Skeletal muscle tissue (tissue), 4 donors: ENCODE data around the gene DDRGK1. TPM values are rescaled to one million over a fixed set of nuclear protein-coding genes. Genes with fewer than 3 reads are reported as not detected.

Experiments used
- H3K27ac ChIP-seq: one replicate; pipeline ENCODE4 v1.7.0; 2013; ENCODE audit warnings: mild to moderate bottlenecking, low read depth, low read length, inconsistent platforms
- H3K27me3 ChIP-seq, 3 donors: one replicate each; pipeline ENCODE4 v1.7.0; 2013; ENCODE audit warnings: low read length in 3 of 3; ENCODE audit not compliant: control insufficient read depth in 3 of 3, insufficient read depth in 3 of 3
- H3K36me3 ChIP-seq, 3 donors: one replicate each; pipeline ENCODE4 v1.7.0; 2013; ENCODE audit warnings: low read length in 3 of 3; ENCODE audit not compliant: control insufficient read depth in 3 of 3, insufficient read depth in 3 of 3
- H3K4me1 ChIP-seq, 3 donors: one replicate each; pipeline ENCODE4 v1.7.0; 2013; ENCODE audit warnings: low read length in 3 of 3, mild to moderate bottlenecking in 3 of 3; ENCODE audit not compliant: control insufficient read depth in 3 of 3, insufficient read depth in 3 of 3
- H3K4me3 ChIP-seq, 3 donors: one replicate each; pipeline ENCODE4 v1.7.0; 2013; ENCODE audit warnings: low read length in 3 of 3
- H3K9ac ChIP-seq, 3 donors: one replicate each; pipeline ENCODE4 v1.7.0; 2013; ENCODE audit warnings: low read length in 3 of 3, mild to moderate bottlenecking in 3 of 3, moderate library complexity in 2 of 3, low read depth in 1 of 3
- H3K9me3 ChIP-seq, 3 donors: one replicate each; pipeline ENCODE4 v1.7.0; 2013; ENCODE audit warnings: low read length in 3 of 3; ENCODE audit not compliant: control insufficient read depth in 3 of 3
- total RNA-seq: library from RNA; depleted of rRNA; stranded (reverse); fragments of >200 nt; gene quantifications from one replicate; pipeline ENCODE4 v1.2.3, GENCODE V29; 2014
- donor health status: Osteomylitis.

DDRGK1 gene
- total RNA-seq, 1 donor from 2014 or later = 20.4 TPM

DNA sequence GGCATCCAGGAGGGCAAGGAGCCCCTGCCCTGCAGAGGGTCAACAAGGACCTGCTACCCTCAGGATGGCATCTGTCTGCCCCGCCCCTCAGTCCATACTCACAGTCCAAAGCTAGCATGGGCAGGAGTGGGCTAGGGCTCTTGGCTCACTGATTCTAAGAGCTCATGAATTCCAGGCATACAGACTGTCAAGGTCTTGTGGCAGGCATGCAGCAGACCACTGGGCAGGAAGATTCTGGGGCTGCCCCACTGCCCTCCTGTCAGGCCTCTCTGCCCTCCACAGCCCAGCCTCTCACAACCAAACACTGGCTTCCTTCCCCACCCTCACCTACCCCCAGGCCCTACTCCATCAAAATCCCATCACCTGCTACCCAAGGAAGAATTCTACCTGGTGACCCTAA is 40.1 kb upstream of the DDRGK1 start:
- peaks cover 7 to 20% (median 18%) of the 10 kb centered on the region in 3 donors for H3K27me3 ChIP-seq
- no peaks in the 10 kb centered on the region for H3K9me3 ChIP-seq
- no peak overlapping the region for H3K27ac ChIP-seq
- H3K9ac ChIP-seq = no peak overlapping the region
- no peak overlapping the region for H3K4me3 ChIP-seq
- peaks cover 16 to 21% (median 17%) of the 10 kb centered on the region in 3 donors for H3K4me1 ChIP-seq
- no peaks in the 10 kb centered on the region for H3K36me3 ChIP-seq

DNA sequence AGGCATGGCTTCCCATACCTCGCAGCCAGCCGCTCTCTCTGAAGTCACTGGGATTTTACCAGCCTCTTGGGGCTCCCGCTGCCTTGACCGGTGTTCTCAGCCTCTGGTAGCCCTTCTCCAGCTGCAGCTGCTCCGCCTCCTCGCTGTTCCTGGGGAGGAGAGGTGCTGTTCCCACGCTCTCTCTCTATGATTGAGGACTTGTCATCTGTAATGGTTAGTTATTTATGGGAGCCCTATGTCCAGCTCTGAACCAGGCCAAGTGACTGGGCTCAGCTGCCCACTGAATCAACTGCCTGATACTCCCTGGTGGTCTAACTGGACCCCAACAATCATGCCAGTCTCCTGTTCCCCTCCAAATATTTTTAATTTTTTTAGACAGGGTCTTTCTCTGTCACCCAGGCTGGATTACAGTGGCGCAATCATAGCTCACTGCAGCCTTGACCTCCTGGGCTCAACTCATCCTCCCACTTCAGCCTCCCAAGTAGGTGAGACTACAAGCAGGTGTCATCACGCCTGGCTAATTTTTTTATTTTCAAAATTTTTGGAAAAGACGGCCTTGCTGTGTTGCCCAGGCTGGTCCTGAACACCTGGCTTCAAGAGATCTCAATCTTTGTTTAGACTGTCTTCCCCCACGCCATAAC is 39.4 kb upstream of the DDRGK1 start:
- H3K36me3 ChIP-seq = no peaks in the 10 kb centered on the region
- no peak overlapping the region for H3K27ac ChIP-seq
- H3K4me1 ChIP-seq = peaks cover 16 to 19% (median 16%) of the 10 kb centered on the region in 3 donors
- no peak overlapping the region for H3K9ac ChIP-seq
- H3K4me3 ChIP-seq = no peak overlapping the region
- H3K27me3 ChIP-seq = peaks cover 8 to 28% (median 23%) of the 10 kb centered on the region in 3 donors
- no peaks in the 10 kb centered on the region for H3K9me3 ChIP-seq

DNA sequence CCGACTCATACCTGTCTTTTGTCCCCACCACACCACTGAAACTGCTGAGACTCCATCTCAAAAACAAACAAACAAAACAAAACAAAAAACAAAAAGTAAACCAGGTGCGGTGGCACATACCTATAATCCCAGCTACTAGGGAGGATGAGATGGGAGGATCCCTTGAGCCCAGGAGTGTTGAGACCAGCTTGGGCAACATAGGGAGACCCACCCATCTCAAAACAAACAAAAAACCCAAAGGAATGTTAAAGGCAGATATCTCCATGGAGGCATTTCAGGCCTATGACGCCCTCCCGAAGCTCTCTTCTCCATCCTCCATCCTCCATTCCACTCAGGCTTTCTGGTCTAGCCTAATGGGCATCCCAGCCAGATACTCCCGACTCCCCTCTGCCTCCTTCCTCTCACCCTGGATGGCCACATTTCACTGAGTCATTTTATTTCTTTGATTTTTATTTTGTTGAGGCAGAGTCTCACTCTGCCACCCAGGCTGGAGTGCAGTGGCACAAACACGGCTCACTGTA is 37.8 kb upstream of the DDRGK1 start:
- H3K4me1 ChIP-seq = peaks cover 9 to 16% (median 10%) of the 10 kb centered on the region in 3 donors
- no peak overlapping the region for H3K9ac ChIP-seq
- H3K27ac ChIP-seq = no peak overlapping the region
- H3K27me3 ChIP-seq = peaks cover 13 to 44% (median 31%) of the 10 kb centered on the region in 3 donors
- H3K9me3 ChIP-seq = no peaks in the 10 kb centered on the region
- no peak overlapping the region for H3K4me3 ChIP-seq
- no peaks in the 10 kb centered on the region for H3K36me3 ChIP-seq

DNA sequence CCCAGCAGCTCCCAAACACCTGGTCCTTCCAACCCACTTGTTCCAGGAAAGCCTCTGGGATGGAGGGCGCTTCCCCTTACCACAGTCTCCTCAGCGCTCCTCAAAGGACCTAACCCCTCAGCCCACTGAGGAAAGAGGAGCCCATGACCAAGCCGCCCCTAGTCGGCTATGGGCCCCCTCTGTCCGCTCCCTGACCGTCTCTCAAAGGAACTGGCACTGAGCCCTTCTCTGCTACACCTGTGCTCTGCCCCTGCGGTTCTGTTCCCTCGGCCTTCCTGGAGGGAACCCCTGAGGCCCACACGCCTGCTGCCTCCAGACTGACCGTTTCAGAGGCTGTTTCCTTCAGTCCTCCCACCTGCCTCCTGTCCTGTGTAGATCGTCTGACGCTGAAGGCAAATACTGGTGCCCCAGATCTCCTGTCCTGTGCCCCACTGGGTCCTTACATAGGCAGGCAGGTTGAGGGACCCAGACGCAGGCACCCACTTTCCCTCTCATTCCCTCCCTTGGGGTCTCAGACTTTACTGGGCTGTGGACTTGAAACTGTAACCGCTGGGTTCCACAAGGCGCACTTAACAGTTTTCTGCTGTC is 36.4 kb upstream of the DDRGK1 start:
- no peak overlapping the region for H3K27ac ChIP-seq
- peaks cover 9 to 16% (median 10%) of the 10 kb centered on the region in 3 donors for H3K4me1 ChIP-seq
- no peaks in the 10 kb centered on the region for H3K9me3 ChIP-seq
- no peak overlapping the region for H3K9ac ChIP-seq
- H3K27me3 ChIP-seq = peaks cover 16 to 53% (median 38%) of the 10 kb centered on the region in 3 donors
- H3K36me3 ChIP-seq = no peaks in the 10 kb centered on the region
- no peak overlapping the region for H3K4me3 ChIP-seq

DNA sequence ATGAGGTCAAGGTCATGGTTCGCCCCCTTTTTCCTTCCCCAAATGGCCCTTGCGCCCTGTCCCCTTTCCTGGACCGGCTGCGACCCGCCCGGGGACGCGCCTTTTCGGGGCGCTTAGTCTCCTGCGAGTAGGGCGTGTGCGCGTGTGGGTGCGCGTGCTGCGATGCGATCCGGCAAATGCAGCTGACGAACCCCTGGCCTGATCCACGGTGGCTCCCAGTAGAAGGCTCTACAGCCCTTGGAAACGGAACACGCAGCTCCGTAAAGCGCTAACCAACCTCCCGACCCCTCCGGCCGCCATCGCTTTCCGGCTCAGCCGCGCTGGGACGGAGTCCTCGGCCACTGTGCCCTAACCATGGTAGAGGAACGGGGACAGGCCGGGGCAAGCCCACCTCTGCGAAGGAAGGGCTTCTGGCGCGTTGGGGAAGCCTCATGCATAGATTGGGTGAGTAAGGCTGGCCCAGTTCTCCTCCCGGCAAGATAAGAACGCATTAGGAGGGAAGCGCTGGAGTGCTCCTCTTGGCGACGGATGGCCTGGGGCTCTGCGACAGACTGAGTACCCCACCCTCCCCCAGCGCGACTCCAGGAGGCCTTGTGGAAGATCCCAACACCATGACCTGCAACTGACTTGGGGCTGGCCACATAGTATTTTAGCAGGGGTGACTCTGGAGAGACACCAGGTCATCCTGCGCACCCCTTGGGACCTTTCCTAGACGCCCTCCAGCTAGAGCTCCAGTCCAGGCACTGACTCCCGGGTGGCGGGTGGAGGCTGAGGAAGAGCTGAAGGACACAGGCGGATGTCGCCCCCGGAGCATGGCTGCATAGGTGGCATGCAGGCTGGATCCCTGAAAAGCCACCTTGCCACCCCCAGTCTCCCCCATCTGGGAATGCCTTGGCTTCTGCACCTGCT is 35.6 kb upstream of the DDRGK1 start:
- Histone ChIP-seq H3K27ac (peak overlapping the region; percentile 33), H3K36me3 (no peaks in the 10 kb centered on the region), H3K27me3 (peaks cover 22 to 60% (median 38%) of the 10 kb centered on the region in 3 donors), H3K9ac (peak overlapping the region; percentile 38 to 69 (median 43)), H3K9me3 (no peaks in the 10 kb centered on the region), H3K4me3 (peak overlapping the region; percentile 60 to 70 (median 70)), H3K4me1 (peaks cover 9 to 16% (median 10%) of the 10 kb centered on the region in 3 donors)

DNA sequence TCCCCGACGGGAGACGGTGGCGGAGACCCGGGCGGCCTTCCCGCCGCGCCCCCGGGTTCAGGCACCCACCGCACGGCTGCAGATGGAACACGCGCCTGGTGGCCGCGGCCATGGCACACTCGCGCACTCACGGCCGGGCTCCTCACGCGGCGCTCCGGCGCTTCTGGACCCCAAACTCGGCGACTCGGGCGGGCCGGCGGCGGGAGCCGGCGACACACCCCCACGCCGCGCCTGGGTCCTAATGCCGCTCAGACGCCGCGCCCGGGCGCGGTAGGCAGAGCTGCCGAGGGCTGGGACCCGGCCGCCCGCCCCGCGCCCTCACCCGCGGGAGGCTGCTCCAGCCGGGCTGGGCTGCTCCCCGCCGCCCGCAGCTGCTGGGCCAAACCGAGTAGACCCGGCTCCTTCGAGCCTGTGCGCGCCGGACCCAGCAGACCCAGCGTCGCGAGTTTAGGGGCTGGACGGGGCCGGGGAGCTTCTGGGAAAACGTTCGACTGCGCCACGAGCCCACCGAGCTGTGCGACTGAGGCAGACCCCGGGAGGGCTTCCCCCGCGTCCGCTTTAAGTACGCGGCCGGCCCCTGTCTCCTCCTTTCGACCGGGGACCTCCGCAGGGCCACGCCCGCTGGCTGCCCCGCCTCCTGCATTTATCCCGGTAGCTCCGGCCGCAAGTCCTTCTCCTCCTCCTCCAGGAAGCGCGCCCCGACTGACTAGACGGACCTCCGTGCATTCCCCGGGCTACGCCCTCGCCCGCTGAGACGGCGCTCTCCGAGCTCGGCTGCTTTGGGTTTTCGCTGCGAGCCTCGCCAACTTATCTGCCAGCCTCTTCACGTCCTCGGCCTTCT is 34.8 kb upstream of the DDRGK1 start, which contains the start of gene SLC4A11:
TSS of gene SLC4A11 (minus strand) at position 165 of the 841 bp plus-strand sequence. CDS start at position 112, 53 bp downstream.
- peaks cover 25 to 62% (median 42%) of the 10 kb centered on the region in 3 donors for H3K27me3 ChIP-seq
- H3K27ac ChIP-seq = peak within 1 kb of the TSS; percentile 33
- peak within 1 kb of the TSS; percentile 43 to 69 (median 53) for H3K9ac ChIP-seq
- H3K9me3 ChIP-seq = no peaks in the 10 kb centered on the region
- H3K4me1 ChIP-seq = peaks cover 9 to 16% (median 10%) of the 10 kb centered on the region in 3 donors
- no peaks in the 10 kb centered on the region for H3K36me3 ChIP-seq
- H3K4me3 ChIP-seq = peak within 1 kb of the TSS; percentile 60 to 70 (median 70)

DNA sequence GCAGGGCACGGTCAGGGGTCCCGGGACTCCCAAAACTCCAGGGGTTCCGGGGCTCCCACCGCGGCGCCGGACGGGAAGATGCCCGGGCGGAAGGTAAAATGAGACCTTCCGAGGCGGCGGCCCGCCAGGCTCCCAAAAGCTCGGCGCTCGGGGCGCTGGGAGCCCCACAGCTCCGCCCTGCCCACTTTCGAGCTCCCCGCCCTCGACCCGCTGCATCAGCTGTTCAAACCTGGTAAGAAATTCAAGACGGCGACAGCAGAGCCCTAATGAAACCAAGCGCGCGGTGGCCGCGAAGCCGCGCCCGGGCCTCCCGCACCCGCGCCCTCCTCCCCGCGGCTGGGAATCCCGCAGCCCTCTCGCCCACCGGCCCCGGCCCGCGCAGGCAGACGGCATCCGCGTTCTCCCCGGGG is 34.1 kb upstream of the DDRGK1 start:
- H3K9me3 ChIP-seq = no peaks in the 10 kb centered on the region
- peaks cover 25 to 59% (median 42%) of the 10 kb centered on the region in 3 donors for H3K27me3 ChIP-seq
- H3K4me3 ChIP-seq = peak overlapping the region; percentile 30 to 70 (median 70)
- H3K4me1 ChIP-seq = peaks cover 9 to 16% (median 10%) of the 10 kb centered on the region in 3 donors
- H3K36me3 ChIP-seq = no peaks in the 10 kb centered on the region
- peak overlapping the region in 2 of 3 donors; percentile 53 to 68 for H3K9ac ChIP-seq
- H3K27ac ChIP-seq = no peak overlapping the region

GRCh38 chr20:3237958-3238615 is 33.6 kb upstream of the DDRGK1 start:
- no peaks in the 10 kb centered on the region for H3K9me3 ChIP-seq
- H3K27me3 ChIP-seq = peaks cover 25 to 59% (median 42%) of the 10 kb centered on the region in 3 donors
- H3K9ac ChIP-seq = peak overlapping the region in 1 of 3 donors; percentile 68
- H3K4me3 ChIP-seq = peak overlapping the region; percentile 30 to 70 (median 70)
- H3K36me3 ChIP-seq = no peaks in the 10 kb centered on the region
- H3K27ac ChIP-seq = no peak overlapping the region
- H3K4me1 ChIP-seq = peaks cover 9 to 16% (median 10%) of the 10 kb centered on the region in 3 donors
